H1 (cell line): Measurements from ENCODE around the gene WNT11. TPM values are rescaled to one million over a fixed set of nuclear protein-coding genes. Genes with fewer than 3 reads are reported as not detected.

Experiments
- CTCF ChIA-PET: fragments of 300-600 bp; sonication (Branson Sonifier 250); formaldehyde crosslinking; loops from one replicate; lab custom pipeline; 2021; ENCODE audit not compliant: partially characterized antibody; lab: Charles Lee
- POLR2A ChIA-PET: fragments of 300-600 bp; sonication (Branson Sonifier 250); formaldehyde crosslinking; loops from one replicate; lab custom pipeline; 2021; ENCODE audit warnings: inconsistent platforms; ENCODE audit not compliant: partially characterized antibody; lab: Charles Lee
- DNase-seq, 2 experiments: peaks; one replicate each; pipeline versions ENCODE4 v3.0.0 to v3.0.0-alpha.2; 2010 to 2022; ENCODE audit warnings: low spot score in 2 of 2, low read depth in 1 of 2, mixed read lengths in 1 of 2
- FAIRE-seq: peaks from 2 replicates; lab custom pipeline; 2011; peaks lifted over from hg19 to GRCh38; lab: Jason Lieb, UNC
- H2AFZ ChIP-seq: 2 replicates; pipeline ENCODE4 v1.8.1; 2012; ENCODE audit warnings: low read length, inconsistent platforms
- H2AK5ac ChIP-seq: 2 replicates; pipeline ENCODE4 v1.6.1; 2013; ENCODE audit warnings: low read depth, low read length
- H2BK120ac ChIP-seq: replicated peaks from 2 replicates; pipeline ENCODE3; 2013; ENCODE audit warnings: low read depth, low read length, inconsistent platforms
- H2BK12ac ChIP-seq: 2 replicates; pipeline ENCODE4 v1.6.1; 2013; ENCODE audit warnings: low read depth, low read length
- H2BK15ac ChIP-seq: 2 replicates; pipeline ENCODE4 v1.6.1; 2013; ENCODE audit warnings: low read length
- H2BK20ac ChIP-seq: 2 replicates; pipeline ENCODE4 v1.6.1; 2013; ENCODE audit warnings: low read length
- H2BK5ac ChIP-seq: 2 replicates; pipeline ENCODE4 v1.6.1; 2013; ENCODE audit warnings: low read depth, low read length
- H3K14ac ChIP-seq: 2 replicates; pipeline ENCODE4 v1.6.1; 2013; ENCODE audit warnings: inconsistent platforms; ENCODE audit not compliant: insufficient read length
- H3K18ac ChIP-seq: 2 replicates; pipeline ENCODE4 v1.6.1; 2013; ENCODE audit warnings: low read length; ENCODE audit errors: extremely low read depth
- H3K23ac ChIP-seq: 2 replicates; pipeline ENCODE4 v1.6.1; 2013; ENCODE audit warnings: inconsistent platforms; ENCODE audit not compliant: insufficient read length
- H3K23me2 ChIP-seq: 2 replicates; pipeline ENCODE4 v1.6.1; 2013; ENCODE audit warnings: low read depth, low read length
- H3K27ac ChIP-seq: 2 replicates; pipeline ENCODE4 v1.6.1; 2011; ENCODE audit warnings: low read depth, low read length, inconsistent platforms
- H3K27me3 ChIP-seq, 4 experiments: replicated peaks in 1 of 4; 1 replicate in 1 of 4; 2 replicates in 3 of 4; pipeline versions ENCODE4 v1.6.1 to v1.8.1; 2011 to 2013; ENCODE audit warnings: low read length in 3 of 4, mild to moderate bottlenecking in 3 of 4, inconsistent platforms in 2 of 4, mixed read lengths in 2 of 4, moderate library complexity in 1 of 4; ENCODE audit not compliant: control insufficient read depth in 3 of 4, insufficient read depth in 3 of 4; ENCODE audit errors: extremely low read depth in 1 of 4
- H3K36me3 ChIP-seq, 4 experiments: 2 replicates each; pipeline versions ENCODE4 v1.6.1 to v1.8.1; 2011 to 2013; ENCODE audit warnings: mild to moderate bottlenecking in 4 of 4, low read length in 3 of 4, moderate library complexity in 2 of 4, control low read depth in 1 of 4, inconsistent platforms in 1 of 4; ENCODE audit not compliant: insufficient read depth in 4 of 4, control insufficient read depth in 2 of 4
- H3K4ac ChIP-seq: replicated peaks from 2 replicates; pipeline ENCODE3; 2013; ENCODE audit warnings: low read length, low read depth, mixed read lengths, inconsistent platforms; ENCODE audit not compliant: insufficient read length
- H3K4me1 ChIP-seq, 4 experiments: replicated peaks in 1 of 4; 1 replicate in 1 of 4; 2 replicates in 3 of 4; pipeline versions ENCODE4 v1.6.1 to v1.8.1; 2011 to 2013; ENCODE audit warnings: low read length in 3 of 4, inconsistent platforms in 2 of 4, mixed read lengths in 1 of 4; ENCODE audit not compliant: insufficient read depth in 4 of 4, control insufficient read depth in 3 of 4
- H3K4me2 ChIP-seq, 2 experiments: 2 replicates each; pipeline versions ENCODE4 v1.6.1 to v1.8.1; 2011 to 2013; ENCODE audit warnings: low read depth in 2 of 2, low read length in 2 of 2, control low read depth in 1 of 2, inconsistent platforms in 1 of 2, mild to moderate bottlenecking in 1 of 2; ENCODE audit not compliant: insufficient read depth in 1 of 2
- H3K4me3 ChIP-seq, 4 experiments: fragments of 200-600, 300-600 bp in 1 of 4; sonication (generic), shearing (Covaris generic), sonication (Bioruptor Twin) in 1 of 4; 2 replicates each; pipeline versions ENCODE4 v1.5.1 to v1.8.1; 2011 to 2016; ENCODE audit warnings: low read length in 4 of 4, low read depth in 3 of 4, control low read depth in 2 of 4, inconsistent platforms in 2 of 4, mild to moderate bottlenecking in 2 of 4, mixed read lengths in 1 of 4, moderate library complexity in 1 of 4; ENCODE audit not compliant: insufficient read depth in 2 of 4; ENCODE audit errors: extremely low read depth in 1 of 4
- H3K56ac ChIP-seq: replicated peaks from 2 replicates; pipeline ENCODE3; 2013; ENCODE audit warnings: low read depth, mild to moderate bottlenecking, mixed read lengths, low read length, inconsistent platforms; ENCODE audit not compliant: insufficient read length
- H3K79me1 ChIP-seq: 2 replicates; pipeline ENCODE4 v1.6.1; 2013; ENCODE audit warnings: low read depth, low read length, control low read depth
- H3K79me2 ChIP-seq, 2 experiments: 2 replicates each; pipeline versions ENCODE4 v1.6.1 to v1.8.1; 2012 to 2013; ENCODE audit warnings: low read length in 2 of 2, mild to moderate bottlenecking in 2 of 2, inconsistent platforms in 1 of 2; ENCODE audit not compliant: insufficient read depth in 2 of 2, control insufficient read depth in 1 of 2
- H3K9ac ChIP-seq, 4 experiments: replicated peaks in 1 of 4; 1 replicate in 1 of 4; 2 replicates in 3 of 4; pipeline versions ENCODE4 v1.6.1 to v1.8.1; 2011 to 2013; ENCODE audit warnings: low read depth in 3 of 4, low read length in 3 of 4, control low read depth in 2 of 4, mild to moderate bottlenecking in 2 of 4, moderate library complexity in 2 of 4, inconsistent platforms in 1 of 4; ENCODE audit errors: extremely low read depth in 1 of 4
- H3K9me3 ChIP-seq, 2 experiments: 2 replicates each; pipeline versions ENCODE4 v1.6.1 to v1.8.1; 2012 to 2013; ENCODE audit warnings: mild to moderate bottlenecking in 2 of 2, moderate library complexity in 2 of 2, control low read depth in 1 of 2, inconsistent platforms in 1 of 2, low read depth in 1 of 2, low read length in 1 of 2, mixed read lengths in 1 of 2; ENCODE audit not compliant: insufficient read depth in 2 of 2
- H4K20me1 ChIP-seq, 2 experiments: replicated peaks in 1 of 2; 2 replicates each; pipeline versions ENCODE3 to v1.8.1; 2011 to 2013; ENCODE audit warnings: inconsistent platforms in 2 of 2, low read length in 2 of 2, mild to moderate bottlenecking in 1 of 2; ENCODE audit not compliant: insufficient read depth in 2 of 2, control insufficient read depth in 1 of 2
- H4K5ac ChIP-seq: 2 replicates; pipeline ENCODE4 v1.6.1; 2013; ENCODE audit warnings: low read length, low read depth, mixed read lengths, inconsistent platforms; ENCODE audit not compliant: insufficient read length
- H4K8ac ChIP-seq: 2 replicates; pipeline ENCODE4 v1.8.0; 2013; ENCODE audit warnings: mild to moderate bottlenecking, moderate library complexity, low read length, inconsistent platforms; ENCODE audit not compliant: insufficient read depth; ENCODE audit errors: extremely low read depth
- H4K91ac ChIP-seq: replicated peaks from 2 replicates; pipeline ENCODE3; 2013; ENCODE audit warnings: low read length, mixed read lengths, inconsistent platforms; ENCODE audit not compliant: insufficient read length
- KDM5A ChIP-seq: fragments of 200-600 bp; IDR thresholded peaks from 2 replicates; pipeline ENCODE4 v1.7.1; 2012; ENCODE audit warnings: mild to moderate bottlenecking, low read length, inconsistent platforms, mixed read lengths
- POLR2AphosphoS5 ChIP-seq: IDR thresholded peaks from 2 replicates; pipeline ENCODE4 v1.6.1; 2011; ENCODE audit warnings: low read depth, low read length
- WGBS, 2 experiments: shearing (Covaris generic) in 1 of 2; methylation state at CpG; one replicate each; pipeline versions ENCODE4 v1.1.6 to v1.1.7; 2013 to 2015; ENCODE audit warnings: low lambda C conversion rate in 2 of 2, mixed read lengths in 2 of 2, inconsistent platforms in 1 of 2, low coverage in 1 of 2, missing lambda C conversion rate in 1 of 2; ENCODE audit not compliant: insufficient replicate concordance in 2 of 2, insufficient coverage in 1 of 2, insufficient read length in 1 of 2; ENCODE audit errors: extremely low coverage in 1 of 2, missing lambda C conversion rate in 1 of 2; 5-methylcytosine and 5-hydroxymethylcytosine counted together
- polyA plus RNA-seq, 7 experiments: library from polyadenylated mRNA; depleted of rRNA in 3 of 7; stranded (reverse) in 5 of 7; unstranded in 2 of 7; fragments of >200 nt in 5 of 7; fragments of 200-250 nt in 2 of 7; gene quantifications; 1 replicate in 5 of 7; 2 replicates in 1 of 7; 4 replicates in 1 of 7; pipeline versions ENCODE4 v1.2.1 to v1.2.3, GENCODE V29; 2011 to 2013; ENCODE audit warnings: missing spikeins in 2 of 7, mixed read lengths in 2 of 7
- total RNA-seq: library from RNA; stranded (reverse); fragmentation: NEBNext Ultra II Directional; extraction: Animal tissue kit (Norgen Biotek cat#: 25700); gene quantifications from 2 replicates; pipeline ENCODE4 v1.2.1, GENCODE V29; 2021

WNT11 gene
- total and polyA plus RNA-seq, 2 of the 8 experiments (the other 6 are each of a cell fraction or from before 2014, with no cell fraction given), result 0.11 to 0.45 TPM

- Histone ChIP-seq H4K5ac (no peak overlapping the region), H3K79me2 (no peaks in the 10 kb centered on the region), H3K36me3 (no peaks in the 10 kb centered on the region), H3K14ac (no peak overlapping the region), H2AK5ac (no peak overlapping the region; the same call in 1 of the 2 replicates), H2BK12ac (no peak overlapping the region), H2BK5ac (no peak overlapping the region), H3K27ac (no peak overlapping the region), H3K56ac (no peak overlapping the region), H2BK15ac (no peak overlapping the region), H3K23me2 (no peaks in the 10 kb centered on the region), H3K27me3 (peaks cover 9 to 37% (median 25%) of the 10 kb centered on the region in 4 experiments), H4K91ac (no peak overlapping the region), H4K8ac (no peak overlapping the region), H3K9ac (no peak overlapping the region), H2BK20ac (no peak overlapping the region), H3K4me3 (no peak overlapping the region), H3K79me1 (no peaks in the 10 kb centered on the region), H4K20me1 (peaks cover 0 to 5% of the 10 kb centered on the region in 2 experiments), H2BK120ac (no peak overlapping the region), H3K9me3 (no peaks in the 10 kb centered on the region), H3K18ac (no peak overlapping the region), H3K4me1 (peaks cover 0 to 3% (median under 1%) of the 10 kb centered on the region in 4 experiments; a peak in 3 of 7 replicates), H3K23ac (no peak overlapping the region), H2AFZ (no peak overlapping the region), H3K4ac (no peak overlapping the region), H3K4me2 (no peak overlapping the region)
- DNase-seq, result no peak
- ChIA-PET CTCF (interaction anchor here (1.0 to 4.5 kb wide), 2 partner anchors 11 to 18 kb away, joined by 3 to 25 read pairs; no protein-coding TSS in a partner anchor), POLR2A (no interaction called here)
- 86% methylated on average over 15 of the region's 15 CpGs; no CpG with 5 or more reads in 1 of the 2 experiments for WGBS, 2 experiments
- no peak for FAIRE-seq
- TF ChIP-seq KDM5A (no peak), POLR2AphosphoS5 (no peak)
Observed at GRCh38 chr11:76162336-76163288, 43.7 kb downstream of the WNT11 start.
